ENCODE results near the gene TLCD3A. TPM values are rescaled to one million over a fixed set of nuclear protein-coding genes. Genes with fewer than 3 reads are reported as not detected.

Gene TLCD3A
- total RNA-seq, 4 donors from 2014 or later, result 47.8 to 120 (median 79.4) TPM

GRCh38 chr17:759964-760363 lies 27.6 kb downstream of the TLCD3A start:
- whole genome bisulfite sequencing, result 87% methylated on average over 5 of the region's 5 CpGs
- peaks cover 69% of the 10 kb centered on the region for H3K36me3 ChIP-seq
- H3K4me1 ChIP-seq, result no peaks in the 10 kb centered on the region
- TF ChIP-seq CTCF (IDR thresholded peaks at IDR 0.05) (no peak), EP300 (IDR thresholded peaks at IDR 0.05) (no peak)
- DNase-seq (ENCODE audit: low spot score in 2 of 2), result no peak
- H3K9me3 ChIP-seq, result no peaks in the 10 kb centered on the region
- no peaks in the 10 kb centered on the region for H3K27me3 ChIP-seq
- no peak overlapping the region for H3K4me3 ChIP-seq
- no peak overlapping the region for H3K27ac ChIP-seq

- H3K27ac ChIP-seq, result no peak overlapping the region
- DNase-seq (ENCODE audit: low spot score in 2 of 2), result no peak
- H3K4me1 ChIP-seq, result no peaks in the 10 kb centered on the region
- H3K36me3 ChIP-seq, result peaks cover 73% of the 10 kb centered on the region
- no peak for TF ChIP-seq CTCF (IDR thresholded peaks at IDR 0.05)
- no peak for TF ChIP-seq POLR2AphosphoS5 (IDR thresholded peaks at IDR 0.05)
- TF ChIP-seq EP300 (IDR thresholded peaks at IDR 0.05), result no peak
- no peak for TF ChIP-seq POLR2A (IDR thresholded peaks at IDR 0.05)
- H3K9me3 ChIP-seq, result no peaks in the 10 kb centered on the region
- no peak overlapping the region for H3K4me3 ChIP-seq
- 87% methylated on average over 9 of the region's 9 CpGs for WGBS
- H3K27me3 ChIP-seq, result no peaks in the 10 kb centered on the region
Observed at GRCh38 chr17:760371-760770, 28.0 kb downstream of the TLCD3A start.

- whole genome bisulfite sequencing, result 74% methylated on average over 3 of the region's 3 CpGs
- H3K4me3 ChIP-seq, result no peak overlapping the region
- H3K9me3 ChIP-seq, result no peaks in the 10 kb centered on the region
- no peaks in the 10 kb centered on the region for H3K4me1 ChIP-seq
- H3K36me3 ChIP-seq, result peaks cover 90% of the 10 kb centered on the region
- H3K27ac ChIP-seq, result no peak overlapping the region
- H3K27me3 ChIP-seq, result no peaks in the 10 kb centered on the region
- TF ChIP-seq CTCF (IDR thresholded peaks at IDR 0.05), result no peak
- no peak for TF ChIP-seq EP300 (IDR thresholded peaks at IDR 0.05)
- no peak for TF ChIP-seq POLR2A (IDR thresholded peaks at IDR 0.05)
- no peak for TF ChIP-seq POLR2AphosphoS5 (IDR thresholded peaks at IDR 0.05)
- DNase-seq (ENCODE audit: low spot score in 2 of 2), result no peak
Observed at GRCh38 chr17:767076-767475, 34.7 kb downstream of the TLCD3A start.

GRCh38 chr17:773016-773415 lies 40.6 kb downstream of the TLCD3A start:
- 80% methylated on average over 5 of the region's 5 CpGs for WGBS
- no peaks in the 10 kb centered on the region for H3K9me3 ChIP-seq
- H3K36me3 ChIP-seq, result peaks cover 95% of the 10 kb centered on the region
- H3K27ac ChIP-seq, result no peak overlapping the region
- H3K4me1 ChIP-seq, result no peaks in the 10 kb centered on the region
- no peak overlapping the region for H3K4me3 ChIP-seq
- no peaks in the 10 kb centered on the region for H3K27me3 ChIP-seq
- no peak for TF ChIP-seq POLR2A (IDR thresholded peaks at IDR 0.05)
- TF ChIP-seq CTCF (IDR thresholded peaks at IDR 0.05), result no peak
- TF ChIP-seq EP300 (IDR thresholded peaks at IDR 0.05), result no peak
- TF ChIP-seq POLR2AphosphoS5 (IDR thresholded peaks at IDR 0.05), result no peak
- no peak for DNase-seq (ENCODE audit: low spot score in 2 of 2)

- no peak for TF ChIP-seq EP300 (IDR thresholded peaks at IDR 0.05)
- no peak for TF ChIP-seq CTCF (IDR thresholded peaks at IDR 0.05)
- no peak for TF ChIP-seq POLR2AphosphoS5 (IDR thresholded peaks at IDR 0.05)
- no peak for TF ChIP-seq POLR2A (IDR thresholded peaks at IDR 0.05)
- H3K4me1 ChIP-seq, result no peaks in the 10 kb centered on the region
- WGBS, result 76% methylated on average over 14 of the region's 14 CpGs
- no peak overlapping the region for H3K4me3 ChIP-seq
- H3K27ac ChIP-seq, result no peak overlapping the region
- no peaks in the 10 kb centered on the region for H3K9me3 ChIP-seq
- no peaks in the 10 kb centered on the region for H3K27me3 ChIP-seq
- H3K36me3 ChIP-seq, result peaks cover 96% of the 10 kb centered on the region
- DNase-seq (ENCODE audit: low spot score in 2 of 2), result no peak
Observed at GRCh38 chr17:773467-774312, 41.3 kb downstream of the TLCD3A start.
